Anterior cingulate cortex (tissue), 58 donors: ENCODE results near the gene SNRPA.
"Not testable (repeated sequence)": the region's sequence is repeated elsewhere in the genome, so short reads cannot be mapped to it uniquely, and the experiment has no call there.

Experiments used
- DNase-seq, 58 donors: peaks; one replicate each; lab custom pipeline; 2025; lab: John Stamatoyannopoulos, UW

Gene SNRPA

DNA sequence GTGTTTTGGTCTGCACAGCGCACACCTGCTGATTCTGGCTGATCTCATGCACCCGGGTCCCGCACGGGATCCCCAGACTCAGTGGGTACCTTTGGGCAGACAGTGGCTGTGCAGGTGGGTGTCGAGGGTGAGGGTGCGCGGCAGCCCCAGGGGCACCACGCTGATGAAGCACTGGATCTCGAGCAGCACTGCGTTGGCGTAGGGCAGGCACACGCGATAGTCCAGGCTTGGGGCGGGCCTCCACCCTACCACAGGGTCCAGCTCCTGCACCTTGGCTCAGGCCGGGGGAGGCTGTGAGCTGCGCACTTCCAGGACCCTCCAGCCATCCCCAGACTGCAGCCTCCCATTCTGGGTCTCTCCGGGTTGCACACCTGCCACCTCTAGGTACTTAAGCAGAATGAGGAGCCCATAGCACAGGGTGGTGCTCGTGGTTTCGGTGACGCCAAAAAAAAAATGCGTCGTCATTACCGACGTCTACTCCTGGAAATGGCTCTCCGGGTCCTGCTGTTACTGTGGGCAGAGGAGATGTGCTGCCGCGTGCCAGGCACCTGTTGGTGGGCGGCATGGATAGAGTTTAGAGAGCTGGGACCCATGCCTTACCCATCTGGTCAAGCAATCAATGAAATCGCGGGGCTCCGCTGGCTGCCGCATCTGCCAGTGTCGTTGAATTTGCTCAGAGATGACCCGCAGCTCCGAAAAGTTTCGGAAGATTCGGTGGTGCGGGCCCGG, 58.5 kb downstream of the SNRPA start:
- no peak for DNase-seq

DNA sequence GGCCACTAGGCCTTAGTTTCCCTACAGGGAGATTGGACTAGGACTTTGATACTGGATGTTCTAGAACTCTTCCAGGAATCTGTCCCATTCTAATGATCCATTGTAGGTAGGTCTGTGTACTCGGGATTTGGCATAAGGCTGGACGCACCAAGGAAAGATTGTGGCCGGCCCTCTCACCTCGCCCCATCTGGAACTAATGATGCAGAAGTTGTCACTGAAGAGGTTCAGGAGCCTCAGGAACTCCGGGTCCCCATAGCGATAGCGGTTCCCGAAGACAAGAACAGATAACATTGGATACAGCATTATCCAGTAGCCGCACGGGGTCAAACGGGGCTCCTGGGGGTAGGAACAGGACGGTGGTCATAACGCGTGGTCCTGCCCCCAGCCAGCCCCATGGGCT, 59.2 kb downstream of the SNRPA start:
- no peak for DNase-seq

DNA sequence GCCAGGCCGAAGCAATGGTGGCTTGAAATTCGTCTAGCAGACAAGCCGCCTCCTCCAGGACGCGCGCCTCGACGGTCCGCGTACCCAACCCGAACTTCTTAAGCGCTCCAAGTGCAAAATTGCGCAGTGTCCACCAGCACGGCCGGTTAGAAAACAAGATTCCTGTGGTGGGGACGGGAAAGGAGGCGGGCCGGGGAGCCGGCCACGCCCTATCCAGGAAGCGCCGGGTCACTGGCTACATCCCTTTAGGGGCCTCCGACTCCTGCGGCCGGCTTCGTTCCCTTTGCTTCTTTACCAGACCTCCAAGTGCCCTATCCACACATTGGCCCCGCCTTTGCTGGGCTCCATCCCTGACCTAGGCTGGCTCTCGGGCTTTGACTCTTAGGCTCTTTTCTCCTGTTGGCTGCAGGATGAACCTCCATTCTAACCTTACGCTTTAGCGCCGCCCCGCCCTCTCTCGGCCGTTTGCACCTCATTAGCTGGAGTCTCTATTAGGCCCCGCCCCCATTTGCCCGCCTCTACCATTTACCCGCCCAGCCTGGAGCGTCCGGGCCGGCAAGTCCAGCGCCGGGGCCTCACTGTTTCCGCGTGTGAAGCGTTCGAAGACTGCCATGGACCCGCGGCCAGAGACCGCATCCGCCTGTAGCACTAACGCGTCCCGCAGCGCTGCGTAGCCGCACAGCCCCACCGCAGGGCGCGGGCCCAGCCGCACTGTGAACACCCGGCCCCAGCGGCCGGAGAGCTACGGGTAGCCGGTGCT, 59.8 kb downstream of the SNRPA start:
- peak in 53 of 58 donors; percentile 5 to 87 (median 70) for DNase-seq

DNA sequence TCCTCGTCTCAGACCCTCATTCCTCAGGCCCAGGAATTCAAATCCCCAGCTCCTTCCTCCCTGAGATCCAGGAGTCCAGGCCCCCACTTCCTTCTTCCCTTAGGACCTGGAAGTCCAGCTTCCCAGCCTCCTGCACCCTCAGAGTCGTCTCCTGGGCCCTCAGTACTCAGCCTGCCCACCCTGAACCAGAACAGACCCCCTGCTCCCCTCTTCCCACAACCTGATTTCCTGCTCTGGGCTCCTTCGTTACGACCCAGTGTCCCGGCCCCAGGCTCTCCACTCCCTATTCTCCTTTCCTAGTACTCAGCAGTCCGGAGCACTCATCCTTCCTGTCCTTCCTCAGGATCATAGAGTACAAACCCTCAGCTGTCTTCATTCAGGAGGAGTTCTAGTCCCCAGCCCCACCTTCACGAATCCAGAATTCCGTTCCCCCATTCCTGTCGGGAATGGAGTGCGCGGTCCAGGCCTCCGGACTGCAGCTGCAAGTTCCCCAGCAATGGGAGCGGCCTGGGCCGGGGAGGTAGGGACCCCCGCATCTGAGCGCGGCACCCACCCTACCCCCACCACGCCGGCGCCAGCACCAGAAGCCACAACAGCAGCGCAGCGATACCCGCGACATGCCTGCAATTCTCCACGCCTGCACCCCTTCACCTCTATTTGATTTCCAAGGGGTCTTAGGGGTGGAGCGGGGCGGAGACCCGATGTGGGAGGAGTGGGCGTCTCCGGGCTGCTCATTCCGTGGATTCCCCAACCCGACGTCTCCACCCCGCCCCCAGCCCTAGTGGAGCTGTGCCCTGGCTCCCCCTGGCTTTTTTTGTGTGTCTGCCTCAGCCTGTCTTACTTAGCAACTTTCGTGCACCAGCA, 60.7 kb downstream of the SNRPA start:
- peak in 7 of 58 donors; percentile 16 to 44 (median 35) for DNase-seq

DNA sequence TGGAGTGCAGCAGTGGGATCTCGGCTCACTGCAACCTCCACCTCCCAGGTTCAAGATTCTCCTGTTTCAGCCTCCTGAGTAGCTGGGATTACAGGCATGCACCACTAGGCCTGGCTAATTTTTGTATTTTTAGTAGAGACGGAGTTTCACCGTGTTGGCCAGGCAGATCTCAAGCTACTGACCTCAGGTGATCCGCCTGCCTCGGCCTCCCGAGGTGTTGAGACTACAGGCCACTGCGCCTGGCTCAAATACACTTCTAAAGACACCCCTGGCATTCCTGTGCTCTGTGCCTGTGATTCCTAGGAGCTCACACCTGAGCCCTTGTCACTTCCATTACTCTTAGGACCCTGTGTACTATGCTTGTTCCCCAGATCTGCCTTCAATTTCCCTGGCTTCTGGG, 61.6 kb downstream of the SNRPA start:
- not testable (repeated sequence) for DNase-seq

DNA sequence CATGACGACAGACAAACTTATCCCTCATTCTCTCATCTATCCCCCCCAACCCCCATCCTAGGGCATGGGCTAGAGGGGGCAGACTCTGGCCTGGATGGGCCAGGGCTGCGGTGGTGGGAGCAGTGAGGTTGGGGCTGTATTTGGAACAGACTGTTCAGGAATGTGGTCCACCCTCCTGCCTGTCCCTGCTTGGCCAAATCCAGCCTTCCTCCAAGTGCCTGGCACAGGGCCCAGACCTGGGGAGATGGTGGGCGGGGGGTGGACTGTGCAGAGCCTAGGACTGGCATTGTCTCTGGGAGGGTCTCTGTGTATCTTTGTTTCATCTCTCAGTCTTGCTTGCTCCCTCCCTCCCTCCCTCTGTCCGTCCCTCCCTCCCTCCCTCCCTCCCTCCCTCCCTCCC, 62.2 kb downstream of the SNRPA start:
- DNase-seq = peak in 1 of 58 donors; percentile 39
